Measurements from ENCODE around the gene B3GAT1.
"Not testable (repeated sequence)": the region's sequence is repeated elsewhere in the genome, so short reads cannot be mapped to it uniquely, and the experiment has no call there.

The B3GAT1 gene

GRCh38 chr11:134355136-134355535, 56.9 kb downstream of the B3GAT1 start:
- DNase-seq: no peak

- DNase-seq: no peak
These were observed 59.9 kb downstream of the B3GAT1 start for GRCh38 chr11:134352111-134352510.

GRCh38 chr11:134350381-134350780, 61.7 kb downstream of the B3GAT1 start:
- no peak for DNase-seq

- no peak for DNase-seq
These were observed 62.2 kb downstream of the B3GAT1 start for GRCh38 chr11:134349802-134350355.

GRCh38 chr11:134349109-134349801, 62.8 kb downstream of the B3GAT1 start:
- no peak for DNase-seq

GRCh38 chr11:134347441-134347840, 64.6 kb downstream of the B3GAT1 start:
- no peak for DNase-seq

- DNase-seq: no peak
These were observed 65.1 kb downstream of the B3GAT1 start for GRCh38 chr11:134346976-134347350.

GRCh38 chr11:134346101-134346975, 65.7 kb downstream of the B3GAT1 start:
- DNase-seq: no peak

GRCh38 chr11:134345237-134345550, 66.8 kb downstream of the B3GAT1 start:
- DNase-seq: no peak

- not testable (repeated sequence) for DNase-seq
These were observed 67.4 kb downstream of the B3GAT1 start for GRCh38 chr11:134344497-134345236.

- DNase-seq: no peak
These were observed 68.4 kb downstream of the B3GAT1 start for GRCh38 chr11:134343646-134344045.

GRCh38 chr11:134342572-134343340, 69.3 kb downstream of the B3GAT1 start:
- no peak for DNase-seq

- no peak for DNase-seq
These were observed 70.1 kb downstream of the B3GAT1 start for GRCh38 chr11:134341805-134342571.

GRCh38 chr11:134340354-134340964, 71.6 kb downstream of the B3GAT1 start:
- no peak for DNase-seq

- no peak for DNase-seq
These were observed 72.3 kb downstream of the B3GAT1 start for GRCh38 chr11:134339756-134340155.

GRCh38 chr11:134338654-134339053, 73.4 kb downstream of the B3GAT1 start:
- DNase-seq: no peak

GRCh38 chr11:134338068-134338467, 74.0 kb downstream of the B3GAT1 start:
- no peak for DNase-seq

GRCh38 chr11:134337051-134337450, 75.0 kb downstream of the B3GAT1 start:
- DNase-seq: no peak

- no peak for DNase-seq
These were observed 77.1 kb downstream of the B3GAT1 start for GRCh38 chr11:134334796-134335571.

GRCh38 chr11:134333946-134334345, 78.1 kb downstream of the B3GAT1 start:
- DNase-seq: no peak
